ENCODE measurements around the gene PARP6.

Gene PARP6

DNA sequence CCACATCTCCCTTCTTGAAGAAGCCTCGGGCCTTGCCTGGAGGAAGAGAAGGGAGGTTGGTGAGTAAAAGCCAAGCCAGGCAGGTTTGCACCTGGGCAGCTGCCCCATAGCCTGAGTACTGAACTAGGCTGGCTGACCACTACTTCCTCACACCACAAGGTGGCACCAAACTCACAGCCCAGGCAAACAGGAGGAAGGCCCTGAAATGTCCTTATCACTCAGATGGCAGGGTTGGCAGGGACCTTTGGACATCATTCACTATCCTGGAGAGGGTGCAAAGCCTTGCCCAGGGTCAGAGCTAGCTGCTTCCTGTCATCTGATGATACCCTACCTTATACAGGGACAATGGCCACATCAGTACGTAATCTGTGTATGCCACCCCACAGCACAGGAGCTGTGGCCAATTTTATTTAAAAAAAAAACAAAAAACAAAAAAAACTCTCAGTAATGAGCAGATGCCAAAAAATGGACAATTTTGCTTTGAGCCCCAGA lies 72.6 kb downstream of the PARP6 start:
- no peak for DNase-seq (ENCODE audit: low read depth, low spot score)

DNA sequence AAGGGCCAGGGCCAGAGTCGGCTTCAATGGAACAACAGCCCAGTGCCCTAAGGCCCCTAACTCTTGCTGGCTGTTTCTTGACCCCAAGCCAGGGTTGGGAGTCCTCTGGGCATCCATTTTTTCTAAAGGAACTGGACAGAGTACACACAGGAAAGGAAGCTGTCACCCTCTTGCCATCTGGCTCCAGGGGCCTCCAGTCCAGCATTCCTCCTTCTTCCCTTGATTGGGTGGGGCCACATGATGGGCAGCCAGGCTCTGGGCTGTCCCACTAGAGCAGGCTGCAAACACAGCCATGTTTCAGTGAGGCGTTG lies 73.2 kb downstream of the PARP6 start:
- DNase-seq (ENCODE audit: low read depth, low spot score) = no peak

DNA sequence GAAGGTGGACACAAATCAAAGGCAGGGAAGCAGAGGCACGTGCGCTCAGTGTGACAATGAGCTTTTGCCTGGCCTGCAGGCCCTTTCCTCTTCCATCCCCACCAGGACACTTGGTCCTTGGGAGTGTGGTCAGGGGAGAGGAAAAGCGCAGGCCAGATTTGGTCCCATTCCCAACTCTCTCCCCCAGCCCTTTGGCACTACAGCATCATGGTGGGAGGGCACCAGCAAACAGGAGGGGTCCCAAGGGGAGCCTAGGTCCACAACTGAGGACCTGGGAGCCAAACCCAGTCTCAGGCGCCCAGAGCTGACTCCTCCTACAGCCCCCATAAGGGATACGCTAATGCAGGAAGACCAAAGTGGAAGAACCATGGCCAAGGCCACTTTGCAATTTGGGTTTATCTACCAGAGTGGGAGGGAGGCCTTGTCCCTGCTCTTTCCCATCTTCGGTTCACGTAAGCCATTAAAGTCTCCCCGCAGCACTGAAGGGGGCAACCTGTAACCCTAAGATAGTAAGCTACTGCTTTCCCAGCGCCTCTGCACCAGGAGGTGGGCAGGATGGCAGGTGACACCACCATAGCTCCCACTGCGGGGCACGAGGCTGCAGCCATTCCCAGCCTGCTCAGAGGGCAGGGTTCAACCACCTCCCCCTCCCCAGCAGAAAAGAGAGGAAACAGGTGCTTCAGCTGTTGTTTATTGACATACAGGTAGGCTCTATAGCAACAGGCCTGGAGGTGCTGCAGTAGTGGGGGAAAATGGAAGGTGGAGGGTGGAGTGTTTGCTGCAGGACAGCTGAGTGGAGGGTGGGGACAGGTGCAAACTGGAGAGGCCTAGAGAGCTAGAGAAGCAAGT lies 73.8 kb downstream of the PARP6 start:
- DNase-seq (ENCODE audit: low read depth, low spot score) = no peak

DNA sequence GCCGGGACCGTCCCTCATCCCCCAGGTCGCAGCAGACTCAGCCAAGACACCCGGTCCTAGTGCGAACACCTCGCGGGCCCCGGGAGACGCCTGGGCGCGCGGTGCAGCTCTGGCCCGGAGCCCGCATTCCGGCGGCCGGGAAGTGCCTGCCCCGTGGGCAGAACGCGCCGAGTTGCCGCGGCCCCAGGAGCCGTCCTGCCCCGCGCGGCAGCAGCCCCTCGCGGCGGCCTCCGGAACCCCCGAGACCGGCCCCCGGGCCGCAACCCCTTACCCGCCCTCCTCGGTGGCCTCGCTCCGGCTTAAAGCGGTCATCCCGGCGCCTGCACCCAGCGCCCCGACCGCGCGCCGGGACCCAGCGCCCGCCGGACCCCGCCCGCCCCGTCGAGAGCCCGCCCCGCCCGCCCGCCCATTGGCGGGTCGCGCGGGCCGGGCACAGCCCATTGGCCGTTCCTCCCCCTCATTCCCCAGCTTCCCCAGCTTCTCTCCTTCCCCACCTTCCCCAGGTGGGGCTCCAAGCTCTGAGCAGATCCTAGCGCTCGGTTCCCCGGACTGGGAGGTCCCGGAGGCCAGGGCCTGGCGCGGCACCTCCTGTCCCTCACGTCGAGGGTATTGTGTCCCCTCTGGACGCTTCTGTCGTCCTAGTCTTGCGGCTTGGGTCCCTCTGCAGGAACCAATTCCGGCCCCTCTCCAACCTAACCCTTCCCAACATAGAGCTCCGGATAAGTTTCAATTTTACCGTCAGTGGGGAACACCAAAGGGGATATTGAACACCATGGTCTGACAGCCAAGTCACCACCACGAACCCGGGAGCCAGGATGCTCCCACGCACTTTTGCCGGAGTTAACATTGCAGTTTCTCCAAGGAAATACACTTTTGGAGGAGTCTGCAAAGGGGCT lies 74.6 kb downstream of the PARP6 start, which contains the start of gene GRAMD2A:
TSS of gene GRAMD2A (minus strand) at position 328 of the 896 bp plus-strand sequence.
- DNase-seq (ENCODE audit: low read depth, low spot score) = no peak

DNA sequence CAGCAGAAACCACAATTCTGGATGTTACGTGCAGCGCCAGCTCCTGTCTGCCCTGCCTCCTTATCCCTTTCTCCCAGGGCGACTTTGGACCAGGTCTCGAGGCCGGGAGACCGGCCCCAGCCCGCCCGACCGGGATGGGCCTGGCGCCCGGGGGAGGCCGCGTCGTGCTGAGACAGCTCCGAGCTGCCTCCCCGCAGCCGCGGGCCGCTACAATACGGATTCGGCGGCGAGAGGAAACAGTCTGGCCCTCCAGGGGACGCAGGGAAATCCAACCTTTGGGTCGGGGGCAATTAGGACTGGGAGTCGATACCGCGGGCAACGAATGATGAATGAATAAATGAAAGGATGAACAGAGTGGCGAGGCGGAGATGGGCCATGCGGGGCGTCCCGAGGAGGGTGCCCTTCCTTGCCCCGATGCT lies 75.3 kb downstream of the PARP6 start:
- no peak for DNase-seq (ENCODE audit: low read depth, low spot score)

DNA sequence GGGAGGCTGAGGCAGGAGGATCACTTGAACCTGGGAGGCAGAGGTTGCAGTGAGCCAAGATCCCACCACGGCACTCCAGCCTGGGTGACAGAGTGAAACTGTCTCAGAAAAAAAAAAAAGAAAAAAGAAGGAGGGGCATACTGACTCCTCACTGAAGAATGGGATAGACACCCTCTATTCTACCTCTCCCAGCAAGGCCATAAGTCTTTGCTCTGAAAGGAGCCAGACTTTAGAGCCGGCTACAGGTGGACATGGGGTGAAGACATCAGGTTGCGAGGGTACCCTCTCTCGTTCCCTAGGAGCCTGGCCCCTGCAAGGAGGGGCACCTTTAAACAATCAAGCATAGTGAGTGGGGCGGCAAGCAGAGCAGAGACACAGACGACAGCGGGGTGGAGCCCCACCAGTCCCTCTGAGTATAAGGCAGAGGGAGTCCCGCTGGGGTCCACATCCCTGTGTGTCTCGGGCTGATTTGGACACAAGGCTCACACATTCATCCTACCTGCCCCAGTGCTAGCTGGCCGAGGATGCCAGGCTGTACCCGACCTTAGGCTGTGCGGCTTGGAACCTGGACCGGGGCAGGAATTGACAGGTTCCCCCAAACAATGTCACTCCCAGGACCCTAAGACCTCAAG lies 75.8 kb downstream of the PARP6 start:
- DNase-seq (ENCODE audit: low read depth, low spot score) = no peak

DNA sequence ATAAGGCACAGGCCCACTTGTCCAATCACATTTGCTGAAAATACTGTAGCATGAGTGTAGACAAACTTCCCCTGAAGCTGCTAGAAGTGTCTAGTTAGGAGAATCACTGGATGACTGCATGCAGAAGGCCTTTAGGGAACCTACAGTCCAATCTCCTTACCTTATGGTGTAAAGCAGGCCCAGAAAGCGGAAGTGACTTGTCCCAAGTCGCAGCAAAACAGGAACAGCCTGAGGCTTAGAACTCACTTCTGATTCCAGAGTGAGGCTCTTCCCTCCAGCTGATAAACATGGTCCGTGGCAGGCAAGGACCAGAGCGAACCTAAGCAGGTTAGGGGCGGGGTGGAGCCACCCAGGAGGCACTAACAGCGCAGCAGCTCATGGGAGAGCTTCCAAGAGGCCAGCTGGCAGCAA lies 77.2 kb downstream of the PARP6 start:
- DNase-seq (ENCODE audit: low read depth, low spot score) = no peak

DNA sequence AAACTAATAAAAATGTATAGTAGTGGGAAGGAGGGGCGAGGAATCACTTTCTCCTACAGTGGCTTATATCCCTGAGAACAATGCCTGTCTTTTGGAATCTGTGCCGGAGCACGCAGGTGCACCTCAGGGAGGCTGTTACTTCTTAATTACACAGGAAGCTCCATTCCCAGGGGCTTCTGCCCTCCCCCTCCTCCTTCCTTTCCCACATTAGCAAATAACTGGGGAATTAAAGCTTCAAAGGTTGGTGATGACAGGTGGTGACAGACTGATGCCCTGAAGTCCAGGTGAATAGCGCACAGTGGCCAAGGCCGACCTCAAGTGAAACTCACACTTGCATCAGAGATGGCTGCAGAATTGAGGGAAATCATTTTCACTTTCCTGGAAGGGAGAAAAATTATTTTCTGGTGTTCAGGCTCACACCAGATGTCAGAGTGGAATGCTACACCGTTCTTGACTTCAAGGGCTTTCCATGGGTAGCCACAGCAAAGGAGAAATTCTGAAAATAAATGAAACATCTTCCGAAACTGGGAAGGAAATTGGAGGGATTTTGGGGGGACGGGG lies 78.4 kb downstream of the PARP6 start:
- DNase-seq (ENCODE audit: low read depth, low spot score) = no peak

DNA sequence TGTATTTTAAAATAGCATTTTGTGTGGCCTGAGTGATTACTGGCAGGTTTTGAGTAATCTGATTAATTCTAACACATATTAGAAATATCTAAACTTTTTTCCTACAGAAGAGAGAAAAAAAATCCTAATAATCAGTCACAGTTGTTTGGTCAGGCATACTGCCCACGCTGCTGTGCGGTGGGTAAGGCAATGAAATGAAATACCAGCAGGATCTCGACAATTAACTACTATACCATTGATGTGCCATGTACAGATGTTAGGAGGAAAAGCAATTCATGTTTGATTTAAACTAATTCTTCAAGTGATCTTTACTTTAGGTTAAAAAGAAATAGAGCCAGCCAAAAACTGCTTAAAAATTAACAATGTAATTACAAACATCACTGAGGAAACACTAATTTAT lies 79.9 kb downstream of the PARP6 start:
- DNase-seq (ENCODE audit: low read depth, low spot score) = no peak

All from brain pericyte (primary cell).